ENCODE data around the gene VWCE. TPM values are rescaled to one million over a fixed set of nuclear protein-coding genes. Genes with fewer than 3 reads are reported as not detected.

Gene VWCE
- total RNA-seq, 2 experiments from 2014 or later: 0.79 to 5.5 TPM

DNA sequence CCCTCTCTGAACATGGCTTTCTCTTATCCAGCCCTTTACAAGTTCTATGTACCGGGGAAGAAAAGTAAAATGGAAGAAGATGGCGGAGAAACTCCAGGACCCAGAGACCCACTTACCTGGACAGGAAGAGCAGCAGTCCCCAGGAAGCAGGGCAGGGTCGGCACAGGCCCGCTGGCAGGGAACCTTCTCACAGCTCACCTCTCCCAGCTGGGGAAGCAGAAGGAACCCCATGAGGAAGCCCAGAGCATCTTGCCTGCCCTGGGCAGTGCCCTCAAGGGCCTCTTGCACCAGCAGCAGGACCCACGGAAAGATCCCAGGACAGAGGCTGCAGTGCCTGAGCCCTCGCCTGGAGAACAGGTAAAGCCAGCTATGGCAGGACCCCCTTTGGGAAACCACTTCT lies 30.7 kb downstream of the VWCE start:
- CTCF ChIA-PET (ENCODE audit: unreplicated experiment): no interaction called here
- intact Hi-C loops (cut with micrococcal nuclease; ENCODE audit: unreplicated experiment): no loop called here
- H3K36me3 ChIP-seq (ENCODE audit: insufficient read depth, low read length): no peaks in the 10 kb centered on the region
- POLR2A ChIA-PET: no interaction called here
- H3K9me2 ChIP-seq (ENCODE audit: insufficient read depth, low read length): no peaks in the 10 kb centered on the region
- no peak overlapping the region for H2AFZ ChIP-seq (ENCODE audit: low read length)
- H3K4me3 ChIP-seq (ENCODE audit: low read depth, low read length, poor library complexity, severe bottlenecking): no peak overlapping the region
- H3K9me3 ChIP-seq (ENCODE audit: low read length): no peaks in the 10 kb centered on the region
- no peak overlapping the region for H3K27ac ChIP-seq (ENCODE audit: low read depth, low read length, poor library complexity, severe bottlenecking)
- H3K79me2 ChIP-seq (ENCODE audit: insufficient read depth, low read depth, low read length): no peaks in the 10 kb centered on the region
- DNase-seq (ENCODE audit: low spot score): no peak
- TF ChIP-seq CTCF (conservative IDR thresholded peaks at IDR 0.05; ENCODE audit: low read length) (no peak), EZH2phosphoT487 (IDR thresholded peaks at IDR 0.05; ENCODE audit: borderline replicate concordance, low read depth, low read length) (no peak)
- no TSS peak for BruUV-seq (replicated peaks)
- no peaks in the 10 kb centered on the region for H4K20me1 ChIP-seq (ENCODE audit: insufficient read depth, low read length)
- H3K4me2 ChIP-seq (ENCODE audit: low read length): no peak overlapping the region
- no peaks in the 10 kb centered on the region for H3K4me1 ChIP-seq (ENCODE audit: insufficient read depth, low read length, poor library complexity, severe bottlenecking)

GRCh38 chr11:61259363-61259762 lies 35.8 kb downstream of the VWCE start:
- no TSS peak for BruUV-seq (replicated peaks)
- intact Hi-C loops (cut with micrococcal nuclease; ENCODE audit: unreplicated experiment): no loop called here

GRCh38 chr11:61258546-61258945 lies 36.6 kb downstream of the VWCE start:
- intact Hi-C loops (cut with micrococcal nuclease; ENCODE audit: unreplicated experiment): no loop called here
- H3K4me3 ChIP-seq (ENCODE audit: low read depth, low read length, poor library complexity, severe bottlenecking): no peak overlapping the region
- H3K4me2 ChIP-seq (ENCODE audit: low read length): no peak overlapping the region
- H2AFZ ChIP-seq (ENCODE audit: low read length): no peak overlapping the region
- DNase-seq (ENCODE audit: low spot score): no peak
- POLR2A ChIA-PET: no interaction called here
- CTCF ChIA-PET (ENCODE audit: unreplicated experiment): no interaction called here
- H4K20me1 ChIP-seq (ENCODE audit: insufficient read depth, low read length): no peaks in the 10 kb centered on the region
- no peaks in the 10 kb centered on the region for H3K4me1 ChIP-seq (ENCODE audit: insufficient read depth, low read length, poor library complexity, severe bottlenecking)
- no peak overlapping the region for H3K27ac ChIP-seq (ENCODE audit: low read depth, low read length, poor library complexity, severe bottlenecking)
- TF ChIP-seq EZH2phosphoT487 (IDR thresholded peaks at IDR 0.05; ENCODE audit: borderline replicate concordance, low read depth, low read length) (no peak), CTCF (conservative IDR thresholded peaks at IDR 0.05; ENCODE audit: low read length) (no peak)
- no peaks in the 10 kb centered on the region for H3K36me3 ChIP-seq (ENCODE audit: insufficient read depth, low read length)
- H3K79me2 ChIP-seq (ENCODE audit: insufficient read depth, low read depth, low read length): no peaks in the 10 kb centered on the region
- no peaks in the 10 kb centered on the region for H3K9me3 ChIP-seq (ENCODE audit: low read length)
- H3K9me2 ChIP-seq (ENCODE audit: insufficient read depth, low read length): no peaks in the 10 kb centered on the region
- BruUV-seq (replicated peaks): no TSS peak

More at GRCh38 chr11:61259363-61259762, 35.8 kb downstream of the VWCE start:
- ChIA-PET CTCF (ENCODE audit: unreplicated experiment) (no interaction called here), POLR2A (no interaction called here)
- Histone ChIP-seq H3K79me2 (ENCODE audit: insufficient read depth, low read depth, low read length) (no peaks in the 10 kb centered on the region), H3K9me2 (ENCODE audit: insufficient read depth, low read length) (no peaks in the 10 kb centered on the region), H3K4me3 (ENCODE audit: low read depth, low read length, poor library complexity, severe bottlenecking) (no peak overlapping the region), H3K4me1 (ENCODE audit: insufficient read depth, low read length, poor library complexity, severe bottlenecking) (no peaks in the 10 kb centered on the region), H4K20me1 (ENCODE audit: insufficient read depth, low read length) (no peaks in the 10 kb centered on the region), H3K36me3 (ENCODE audit: insufficient read depth, low read length) (no peaks in the 10 kb centered on the region), H2AFZ (ENCODE audit: low read length) (no peak overlapping the region), H3K9me3 (ENCODE audit: low read length) (no peaks in the 10 kb centered on the region), H3K4me2 (ENCODE audit: low read length) (no peak overlapping the region), H3K27ac (ENCODE audit: low read depth, low read length, poor library complexity, severe bottlenecking) (no peak overlapping the region)
- TF ChIP-seq EZH2phosphoT487 (IDR thresholded peaks at IDR 0.05; ENCODE audit: borderline replicate concordance, low read depth, low read length) (no peak), CTCF (conservative IDR thresholded peaks at IDR 0.05; ENCODE audit: low read length) (no peak)
- DNase-seq (ENCODE audit: low spot score): no peak

Measured in OCI-LY7 (cell line).